Activated T-helper 9 cell treated with anti-CD3 and anti-CD28 coated beads, Interleukin-2, amount 50 U/mL, for 16 hours (primary cell): Measurements from ENCODE around the gene CGB3.
A peak's percentile ranks its signal among the peaks of the same experiment; 100 is the strongest.
"Not testable (repeated sequence)": the region's sequence is repeated elsewhere in the genome, so short reads cannot be mapped to it uniquely, and the experiment has no call there.

ENCODE experiments used
- DNase-seq: peaks from one replicate; pipeline ENCODE4 v3.0.0-alpha.2; 2020; ENCODE audit warnings: low read depth

CGB3 gene

DNA sequence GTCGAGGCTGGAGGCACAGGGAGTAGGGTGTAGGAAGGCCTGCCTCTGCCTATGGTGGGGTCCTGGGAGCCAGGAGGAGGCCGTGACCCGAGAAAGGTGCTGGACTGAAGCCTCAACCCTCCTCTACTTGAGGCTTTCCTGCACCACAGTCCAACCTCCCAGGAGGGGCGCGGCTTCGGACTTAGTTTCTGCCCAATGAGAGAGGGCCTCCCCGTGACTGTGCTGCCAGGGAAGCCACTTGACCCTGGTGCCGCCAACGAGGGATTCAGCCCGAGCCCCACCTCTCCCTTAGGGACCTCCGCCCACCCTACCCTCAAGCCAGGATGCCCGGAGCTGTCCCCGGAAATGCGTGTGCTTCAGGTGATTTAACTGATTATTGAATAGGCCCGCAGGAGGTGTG is at the start of gene CGB3:
TSS of gene CGB3 (minus strand) at position 101 of the 400 bp plus-strand sequence. CDS start 362 bp downstream, outside the sequence.
- not testable (repeated sequence) for DNase-seq

DNA sequence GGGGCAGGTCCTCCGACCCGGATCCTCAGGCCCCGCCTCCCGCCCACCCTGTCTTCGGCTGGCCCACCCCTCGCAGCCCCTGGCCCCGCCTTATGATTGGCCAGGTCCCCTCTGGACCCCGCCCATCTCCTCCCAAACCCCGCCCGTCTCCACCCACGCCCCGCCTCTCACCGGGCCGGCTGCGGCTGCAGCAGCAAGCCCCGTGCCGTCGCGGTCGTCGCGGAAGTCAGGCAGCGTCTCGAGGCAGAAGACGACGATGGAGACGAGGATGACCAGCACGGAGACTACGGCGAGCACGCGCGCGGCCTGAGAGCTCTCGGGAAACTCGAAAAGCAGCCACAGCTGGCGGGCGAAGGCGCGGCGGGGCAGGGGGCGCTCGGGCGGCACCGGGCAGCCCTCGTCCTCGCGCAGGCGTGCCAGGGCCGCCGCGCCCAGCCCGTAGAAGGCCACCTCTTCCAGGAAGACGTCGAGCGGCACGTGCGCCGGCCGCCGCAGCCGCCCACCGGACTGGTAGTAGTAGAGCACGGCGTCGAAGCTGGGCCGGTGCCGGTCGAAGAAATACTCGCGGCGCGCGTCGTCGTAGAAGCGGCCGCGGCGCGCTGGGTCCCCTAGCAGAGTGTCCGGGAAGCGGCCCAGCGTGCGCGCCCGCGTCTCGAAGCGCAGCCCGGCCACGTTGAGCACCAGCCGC is 47.9 kb upstream of the CGB3 start:
- no peak for DNase-seq

DNA sequence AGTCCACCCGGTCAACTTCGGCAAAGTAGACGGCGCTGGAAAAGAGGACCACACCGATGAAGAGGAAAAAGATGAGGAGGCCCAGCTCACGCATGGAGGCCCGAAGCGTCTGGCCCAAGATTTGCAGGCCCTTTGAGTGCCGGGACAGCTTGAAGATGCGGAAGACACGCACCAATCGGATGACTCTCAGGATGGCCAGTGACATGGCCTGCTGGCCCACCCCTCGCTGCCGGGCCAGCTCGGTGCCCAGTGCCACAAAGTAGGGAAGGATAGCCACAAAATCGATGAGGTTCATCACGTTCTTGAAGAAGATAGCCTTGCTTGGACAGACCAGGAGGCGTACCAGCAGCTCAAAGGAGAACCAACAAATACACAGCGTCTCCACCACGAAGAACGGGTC is 46.3 kb upstream of the CGB3 start:
- DNase-seq = no peak

DNA sequence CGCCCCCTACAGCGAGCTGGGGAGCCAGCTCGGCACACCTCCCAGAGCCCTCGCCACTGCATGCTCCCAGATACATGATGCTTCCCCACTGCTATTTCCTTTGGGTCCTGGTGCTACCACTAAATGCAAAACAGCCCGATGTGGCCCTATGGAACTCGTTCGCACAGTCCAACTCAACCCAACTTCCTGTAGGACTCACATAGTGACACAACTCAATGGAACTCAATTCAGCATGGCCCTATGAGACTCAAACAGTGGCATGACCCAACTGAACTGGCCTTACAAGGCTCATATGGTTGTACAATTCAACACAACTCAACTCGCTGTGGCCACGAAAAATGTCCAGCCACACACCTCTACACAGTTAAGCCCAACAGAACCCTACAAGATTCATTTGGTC is 44.9 kb upstream of the CGB3 start:
- DNase-seq = no peak

DNA sequence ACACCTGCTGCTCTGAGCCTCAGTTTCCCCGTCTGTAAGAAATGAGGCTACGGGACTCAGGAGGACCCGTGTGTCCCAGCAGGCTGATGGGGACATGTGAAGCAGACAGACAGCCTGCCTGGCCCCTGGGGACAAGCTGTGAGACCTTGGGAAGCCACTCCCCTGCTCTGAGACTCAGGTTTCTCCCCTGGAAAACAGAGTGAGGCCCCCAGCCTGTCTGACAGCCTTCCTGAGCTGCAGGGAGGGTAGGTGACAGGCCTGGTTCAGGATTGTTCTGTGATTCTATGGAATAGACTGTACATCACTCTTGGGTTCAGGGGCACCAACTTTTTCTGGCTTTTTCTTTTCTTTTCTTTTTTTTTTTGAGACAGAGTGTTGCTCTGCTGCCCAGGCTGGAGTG is 43.4 kb upstream of the CGB3 start:
- no peak for DNase-seq

DNA sequence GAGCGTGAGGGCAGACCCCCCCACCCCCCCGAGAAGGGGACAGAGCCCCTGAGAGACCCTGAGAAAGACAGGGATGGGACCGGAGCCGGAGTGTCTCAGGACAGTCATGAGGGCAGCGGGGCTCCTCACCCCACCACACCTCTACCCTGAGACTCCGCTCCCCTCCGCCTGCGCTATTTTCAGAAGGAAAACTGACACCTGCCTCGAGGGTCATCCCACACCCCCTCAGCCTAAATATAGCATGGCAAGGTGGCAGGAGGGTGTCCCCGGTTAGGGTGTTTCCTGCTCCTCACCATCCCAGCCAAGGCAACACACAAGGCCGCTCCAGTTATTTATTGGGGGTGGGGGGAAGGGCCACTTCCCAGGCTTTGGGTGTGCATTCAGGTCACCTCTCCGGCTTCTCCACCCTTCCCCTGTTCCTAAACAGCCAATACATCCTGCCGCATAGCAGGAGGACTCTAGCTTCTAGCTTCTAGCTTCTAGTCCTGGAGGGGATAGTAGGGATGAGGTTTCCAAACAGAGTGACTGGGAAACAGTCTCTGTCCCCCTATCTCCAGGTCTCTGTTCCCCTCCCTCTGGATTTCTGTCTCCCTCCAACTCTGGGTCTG is 41.9 kb upstream of the CGB3 start:
- DNase-seq = no peak

DNA sequence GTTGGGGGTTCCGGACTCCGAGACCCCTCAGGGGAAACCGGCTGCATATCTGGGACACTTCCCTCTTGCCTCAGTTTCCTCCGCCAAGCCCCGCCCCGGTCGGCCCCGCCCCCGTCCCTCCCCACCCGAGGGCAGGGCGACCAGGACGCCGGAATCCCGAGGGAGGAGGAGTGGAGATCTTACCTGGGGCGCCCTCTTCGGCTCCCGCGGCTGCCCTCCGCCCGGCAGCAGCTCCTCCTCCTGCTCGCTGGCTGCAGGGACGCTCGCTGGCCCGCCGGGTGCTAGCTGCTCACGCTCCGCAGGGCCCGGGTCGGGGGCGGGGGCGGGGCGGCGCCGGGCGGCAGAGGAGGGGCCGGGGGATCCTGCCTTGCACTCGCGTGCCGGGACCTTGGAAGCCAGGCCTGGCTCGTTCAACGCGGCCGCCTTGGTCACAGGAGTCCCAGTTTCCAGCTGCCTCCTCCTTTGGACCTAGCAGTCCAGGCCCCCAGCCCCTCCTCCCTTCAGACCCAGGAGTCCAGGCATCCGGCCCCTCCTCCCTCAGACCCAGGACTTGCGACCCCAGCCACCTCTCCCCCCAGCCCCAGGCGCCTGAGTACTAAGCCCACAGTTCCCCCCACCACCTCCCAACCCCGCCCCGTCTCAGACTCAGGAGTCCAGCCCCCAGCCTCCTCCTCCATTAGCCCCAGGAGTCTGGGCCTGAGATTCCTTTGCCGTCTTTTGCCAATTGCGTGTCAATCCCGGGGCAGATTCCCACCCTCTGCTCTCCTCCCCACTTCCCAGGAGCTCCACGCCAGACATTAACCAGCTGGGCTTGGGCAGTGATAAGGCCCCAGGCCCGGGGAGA is 40.9 kb upstream of the CGB3 start, which contains the start of gene NTF4:
TSS of gene NTF4 (minus strand) at position 51 of the 844 bp plus-strand sequence. CDS start 2,821 bp downstream, outside the sequence.
- no peak for DNase-seq

DNA sequence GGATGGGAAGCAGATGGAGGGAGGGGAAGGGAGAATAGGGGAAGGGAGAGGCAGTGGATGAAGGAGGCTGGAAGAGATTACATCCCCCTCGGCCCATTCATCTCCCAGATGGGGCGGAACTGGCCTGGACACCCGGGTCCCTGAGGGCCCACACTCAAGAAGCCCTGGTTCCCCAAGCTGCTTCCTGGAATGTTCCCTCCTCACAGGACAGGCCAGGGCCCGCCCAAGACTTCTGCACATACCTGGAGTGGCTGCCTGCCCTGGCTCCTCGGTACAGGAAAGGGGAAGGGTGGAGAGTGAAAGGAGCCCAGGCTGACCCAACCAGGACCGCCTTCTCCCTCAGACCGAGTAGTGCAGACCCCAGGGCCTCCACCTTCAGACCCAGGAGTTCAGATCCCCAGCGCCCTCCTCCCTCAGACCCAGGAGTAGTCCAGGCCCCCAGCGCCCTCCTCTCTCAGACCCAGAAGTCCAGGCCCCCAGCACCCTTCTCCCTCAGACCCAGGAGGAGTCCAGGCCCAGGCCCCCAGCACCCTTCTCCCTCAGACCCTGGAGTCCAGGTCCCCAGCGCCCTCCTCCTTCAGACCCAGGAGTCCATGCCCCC is 40.0 kb upstream of the CGB3 start:
- DNase-seq = no peak

DNA sequence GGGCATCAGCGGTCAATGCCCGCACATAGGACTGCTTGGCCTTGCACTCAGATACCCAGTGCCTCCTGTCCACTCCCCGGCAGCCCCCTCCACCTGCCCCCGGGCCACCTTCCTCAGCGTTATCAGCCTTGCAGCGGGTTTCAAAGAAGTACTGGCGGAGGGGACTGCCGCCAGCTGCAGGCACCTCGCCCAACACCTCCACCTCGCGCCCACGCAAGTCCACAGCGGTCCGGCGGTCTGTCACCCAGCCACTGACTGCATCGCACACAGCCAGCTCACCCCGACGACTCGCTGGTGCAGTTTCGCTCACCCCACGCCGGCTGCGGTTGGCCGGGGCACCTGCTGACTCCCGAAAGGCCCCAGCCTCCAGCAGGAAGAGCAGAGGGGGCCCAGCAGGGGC is 37.3 kb upstream of the CGB3 start:
- DNase-seq = no peak

DNA sequence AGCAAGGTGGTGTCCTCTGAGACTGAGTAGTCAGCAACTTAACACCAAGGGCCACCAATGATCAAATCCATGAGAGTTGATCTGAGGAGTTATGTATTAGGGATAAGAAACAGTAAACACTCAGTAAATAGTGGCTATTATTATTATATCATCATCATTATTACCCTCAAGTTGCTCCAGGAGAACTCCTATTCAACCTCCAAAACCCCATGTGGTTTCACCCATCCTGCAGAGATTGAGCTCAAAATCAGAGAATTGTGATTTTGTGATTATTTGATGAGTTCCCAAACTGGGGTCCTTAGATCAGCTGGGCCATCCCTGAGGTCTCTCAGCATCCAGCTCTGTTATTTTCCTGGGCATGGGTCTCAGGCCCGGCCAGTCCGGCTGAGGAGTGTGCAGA is 36.9 kb upstream of the CGB3 start:
- no peak for DNase-seq

DNA sequence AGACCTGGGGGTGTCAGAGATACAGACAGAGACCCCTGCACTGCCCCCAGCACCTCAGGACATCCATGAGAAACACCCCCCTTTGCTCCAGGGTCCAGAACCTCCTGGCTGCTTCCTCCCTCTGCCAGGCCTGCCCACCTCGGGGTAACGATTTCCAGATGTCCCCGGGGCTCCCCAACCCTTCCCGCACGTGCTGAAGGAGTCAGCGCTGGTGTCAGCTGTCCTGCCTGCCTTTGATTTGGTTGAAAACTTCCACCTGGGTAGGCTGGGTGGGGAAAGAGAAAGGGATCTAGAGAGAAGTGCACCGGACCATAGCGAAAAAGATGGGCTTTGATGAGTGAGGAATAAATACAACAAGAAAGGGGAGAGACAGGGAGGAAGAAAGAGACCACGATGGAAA is 34.9 kb upstream of the CGB3 start:
- DNase-seq = no peak

DNA sequence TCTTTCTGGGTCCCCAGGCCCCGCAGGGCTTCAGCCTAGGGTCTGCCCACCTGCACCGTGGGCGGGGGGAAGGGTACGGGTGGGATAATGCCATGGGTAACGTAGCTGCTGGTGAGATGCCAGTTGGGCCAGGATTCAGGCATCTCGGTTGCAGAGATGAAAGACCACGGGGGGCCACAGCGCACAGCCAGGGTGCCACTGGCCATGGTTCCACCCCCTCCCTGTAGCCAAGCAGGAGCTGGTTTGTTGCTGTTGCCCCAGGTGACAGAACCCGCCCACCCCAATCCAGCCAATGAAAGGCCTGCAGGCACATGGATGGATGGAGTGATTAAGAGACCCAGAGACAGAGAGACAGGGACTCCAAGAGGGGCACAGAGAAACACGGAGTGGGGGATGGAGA is 34.4 kb upstream of the CGB3 start:
- DNase-seq = no peak

DNA sequence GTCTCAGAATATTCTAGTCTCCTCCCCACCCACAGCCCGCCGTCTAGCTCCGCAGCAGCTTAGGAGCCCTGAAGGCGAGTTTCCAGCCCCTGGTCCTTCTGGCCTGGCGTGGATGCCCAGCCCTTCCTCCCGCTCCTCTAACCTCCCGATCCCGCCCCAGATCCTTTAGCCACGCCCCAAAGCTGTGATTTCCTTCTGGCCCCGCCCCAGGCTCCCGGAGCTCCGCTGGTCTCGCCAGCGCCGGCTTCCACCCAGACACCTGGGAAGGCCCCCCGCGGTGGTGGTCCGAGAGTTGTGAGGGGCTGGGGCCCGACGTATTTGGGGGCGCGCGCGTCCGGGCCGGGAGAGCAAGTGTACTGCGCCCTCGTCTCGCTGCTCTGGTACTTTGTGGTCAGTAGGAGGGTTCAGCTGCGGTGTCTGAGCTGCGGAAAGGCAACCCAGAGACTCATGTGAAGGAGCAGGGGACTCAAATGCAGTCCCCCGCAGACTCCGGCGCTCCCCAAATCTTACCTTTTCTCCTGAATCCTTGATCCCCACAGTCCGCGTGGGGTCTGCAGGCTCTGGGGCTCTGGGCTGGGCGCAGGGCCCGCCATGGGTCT is 33.6 kb upstream of the CGB3 start, which contains the start of gene CGB7:
TSS of gene CGB7 (minus strand) at position 114 of the 599 bp plus-strand sequence. CDS start 2,374 bp downstream, outside the sequence.
- DNase-seq = no peak

DNA sequence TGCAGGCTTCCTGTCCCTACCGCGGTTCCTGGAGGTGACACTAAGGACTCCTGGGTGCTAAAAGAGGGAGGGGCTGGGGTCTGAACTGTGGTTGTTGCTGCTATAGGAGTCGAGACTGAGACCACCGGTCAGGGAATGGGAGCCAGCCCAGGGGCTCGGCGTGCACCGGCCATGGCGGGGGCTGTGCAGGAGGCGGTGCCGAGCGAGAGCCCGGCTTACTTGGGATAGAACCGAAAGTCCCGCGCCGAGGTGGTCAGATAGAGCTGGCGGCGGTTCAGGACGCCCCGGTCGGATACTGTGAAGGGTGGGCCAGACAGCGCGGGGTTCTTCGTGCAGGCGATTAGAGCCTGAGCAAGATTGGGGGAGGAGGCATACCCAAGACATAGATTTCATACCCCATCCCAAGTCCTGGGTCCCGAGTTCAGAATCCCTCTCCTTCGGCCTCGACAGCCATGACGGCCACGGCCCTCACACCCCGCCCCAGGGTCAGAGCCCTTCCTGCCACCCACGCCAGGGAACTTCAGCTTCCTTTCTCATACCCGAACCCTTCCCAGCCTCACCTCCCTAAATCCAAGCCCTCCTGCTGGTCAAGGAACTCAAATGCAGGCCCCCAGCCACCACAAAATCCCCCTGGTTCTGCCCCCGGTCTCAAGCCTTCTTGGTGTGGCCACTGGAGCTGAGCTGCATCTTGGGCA is 32.9 kb upstream of the CGB3 start:
- DNase-seq = not testable (repeated sequence)

DNA sequence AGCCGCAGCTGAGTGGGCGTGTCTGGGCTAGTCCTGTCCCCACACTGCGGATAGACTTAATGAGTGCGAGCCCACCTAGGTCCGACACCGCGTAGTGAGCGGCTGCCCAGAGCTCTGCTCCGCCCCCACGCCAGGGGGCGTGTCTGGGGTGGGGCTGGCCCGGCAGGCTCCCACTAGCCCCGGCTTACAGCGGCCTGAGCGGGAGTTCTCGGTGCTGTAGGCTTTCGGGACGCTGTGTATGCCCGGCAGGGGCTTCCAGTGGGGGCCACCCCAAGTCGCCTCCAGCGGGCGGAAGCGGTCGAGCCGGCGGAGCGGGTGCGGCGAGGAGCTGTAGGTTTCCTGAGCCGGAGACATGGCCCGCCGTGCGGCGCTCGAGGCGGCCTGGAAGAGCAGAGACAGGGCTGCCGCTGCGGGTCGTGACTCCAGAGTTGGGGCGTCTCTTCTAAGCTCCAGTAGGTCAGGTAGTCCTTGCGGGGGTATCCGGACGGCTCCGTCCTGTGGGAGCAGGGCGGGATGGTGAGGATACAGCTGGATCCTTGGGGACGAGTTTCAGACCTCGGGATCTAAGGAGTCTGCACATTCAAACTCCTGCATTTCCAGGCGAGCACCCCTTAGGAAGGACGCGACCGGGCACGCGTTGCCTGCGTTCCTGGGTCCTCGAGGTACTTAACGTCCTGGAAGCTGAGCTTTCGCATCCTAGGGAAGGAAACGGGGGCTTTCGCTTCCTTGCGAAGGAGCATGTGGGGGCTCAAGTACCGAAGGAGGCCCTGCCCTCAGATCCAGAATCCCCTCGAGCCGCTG is 32.2 kb upstream of the CGB3 start:
- DNase-seq = peak; percentile 41

DNA sequence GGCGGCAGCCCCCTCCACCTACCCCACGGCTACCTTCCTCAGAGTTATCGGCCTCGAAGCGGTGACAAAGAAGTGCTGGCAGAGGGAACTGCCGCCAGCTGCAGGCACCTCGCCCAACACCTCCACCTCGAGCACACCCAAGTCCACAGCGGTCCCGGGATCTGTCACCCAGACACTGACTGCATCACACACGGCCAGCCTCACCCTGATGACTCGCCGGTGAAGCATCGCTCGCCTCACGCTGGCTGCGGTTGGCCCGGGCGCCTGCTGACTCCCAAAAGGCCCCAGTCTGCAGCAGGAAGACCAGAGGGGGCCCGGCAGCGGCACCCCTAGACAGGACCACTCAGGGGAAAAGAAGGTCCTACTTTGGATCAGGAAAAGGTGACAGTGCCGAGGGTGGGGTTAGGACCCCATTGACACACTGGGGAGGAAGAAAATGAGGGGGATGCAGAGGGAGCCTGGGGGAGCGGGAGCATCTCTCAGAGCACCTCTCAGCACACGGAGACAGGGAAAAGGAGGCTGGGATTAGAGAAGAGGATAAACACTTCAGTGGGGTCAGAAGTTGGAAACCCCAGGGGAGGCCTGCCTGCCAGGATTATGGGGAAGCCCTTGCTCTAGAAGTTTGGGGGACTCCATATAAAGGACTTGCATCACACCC is 26.4 kb upstream of the CGB3 start:
- DNase-seq = not testable (repeated sequence)

DNA sequence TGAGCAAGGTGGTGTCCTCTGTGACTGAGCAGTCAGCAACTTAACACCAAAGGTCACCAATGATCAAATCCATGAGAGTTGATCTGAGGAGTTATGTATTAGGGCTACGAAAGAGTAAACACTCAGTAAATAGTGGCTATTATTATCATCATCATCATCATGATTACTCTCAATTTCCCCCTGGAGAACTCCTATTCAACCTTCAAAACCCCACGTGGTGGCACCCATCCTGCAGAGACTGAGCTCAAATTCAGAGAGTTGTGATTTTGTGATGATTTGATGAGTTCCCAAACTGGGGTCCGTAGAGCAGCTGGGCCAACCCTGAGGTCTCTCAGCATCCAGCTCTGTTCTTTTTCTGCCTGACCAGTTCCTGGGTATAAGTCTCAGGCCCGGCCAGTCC is 25.7 kb upstream of the CGB3 start:
- not testable (repeated sequence) for DNase-seq

DNA sequence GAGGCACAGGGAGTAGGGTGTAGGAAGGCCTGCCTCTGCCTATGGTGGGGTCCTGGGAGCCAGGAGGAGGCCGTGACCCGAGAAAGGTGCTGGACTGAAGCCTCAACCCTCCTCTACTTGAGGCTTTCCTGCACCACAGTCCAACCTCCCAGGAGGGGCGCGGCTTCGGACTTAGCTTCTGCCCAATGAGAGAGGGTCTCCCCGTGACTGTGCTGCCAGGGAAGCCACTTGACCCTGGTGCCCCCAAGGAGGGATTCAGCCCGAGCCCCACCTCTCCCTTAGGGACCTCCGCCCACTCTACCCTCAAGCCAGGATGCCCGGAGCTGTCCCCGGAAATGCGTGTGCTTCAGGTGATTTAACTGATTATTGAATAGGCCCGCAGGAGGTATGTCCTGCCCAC is 24.9 kb upstream of the CGB3 start, which contains the start of gene CGB8:
TSS of gene CGB8 (minus strand) at position 101 of the 400 bp plus-strand sequence. CDS start 372 bp downstream, outside the sequence.
- not testable (repeated sequence) for DNase-seq

DNA sequence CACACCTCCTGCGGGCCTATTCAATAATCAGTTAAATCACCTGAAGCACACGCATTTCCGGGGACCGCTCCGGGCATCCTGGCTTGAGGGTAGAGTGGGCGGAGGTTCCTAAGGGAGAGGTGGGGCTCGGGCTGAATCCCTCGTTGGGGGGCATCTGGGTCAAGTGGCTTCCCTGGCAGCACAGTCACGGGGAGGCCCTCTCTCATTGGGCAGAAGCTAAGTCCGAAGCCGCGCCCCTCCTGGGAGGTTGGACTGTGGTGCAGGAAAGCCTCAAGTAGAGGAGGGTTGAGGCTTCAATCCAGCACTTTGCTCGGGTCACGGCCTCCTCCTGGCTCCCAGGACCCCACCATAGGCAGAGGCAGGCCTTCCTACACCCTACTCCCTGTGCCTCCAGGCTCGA is 19.4 kb upstream of the CGB3 start, which contains the start of gene CGB5:
TSS of gene CGB5 (plus strand) at position 301 of the 400 bp plus-strand sequence. CDS start 362 bp downstream, outside the sequence.
- DNase-seq = not testable (repeated sequence)

DNA sequence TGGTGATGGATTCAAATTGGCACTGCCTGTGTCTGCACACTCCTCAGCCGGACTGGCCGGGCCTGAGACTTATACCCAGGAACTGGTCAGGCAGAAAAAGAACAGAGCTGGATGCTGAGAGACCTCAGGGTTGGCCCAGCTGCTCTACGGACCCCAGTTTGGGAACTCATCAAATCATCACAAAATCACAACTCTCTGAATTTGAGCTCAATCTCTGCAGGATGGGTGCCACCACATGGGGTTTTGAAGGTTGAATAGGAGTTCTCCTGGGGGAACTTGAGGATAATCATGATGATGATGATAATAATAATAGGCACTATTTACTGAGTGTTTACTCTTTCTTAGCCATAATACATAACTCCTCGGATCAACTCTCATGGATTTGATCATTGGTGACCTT is 18.5 kb upstream of the CGB3 start:
- DNase-seq = not testable (repeated sequence)
